T-helper 22 cell (primary cell): ENCODE data around the gene CST3.
"Not testable (repeated sequence)": the region's sequence is repeated elsewhere in the genome, so short reads cannot be mapped to it uniquely, and the experiment has no call there.

Experiments
- DNase-seq: peaks from one replicate; pipeline ENCODE4 v3.0.0-alpha.2; 2020; ENCODE audit warnings: low read depth

Gene CST3

GRCh38 chr20:23627501-23627900 is 10.3 kb downstream of the CST3 start:
- no peak for DNase-seq

DNA sequence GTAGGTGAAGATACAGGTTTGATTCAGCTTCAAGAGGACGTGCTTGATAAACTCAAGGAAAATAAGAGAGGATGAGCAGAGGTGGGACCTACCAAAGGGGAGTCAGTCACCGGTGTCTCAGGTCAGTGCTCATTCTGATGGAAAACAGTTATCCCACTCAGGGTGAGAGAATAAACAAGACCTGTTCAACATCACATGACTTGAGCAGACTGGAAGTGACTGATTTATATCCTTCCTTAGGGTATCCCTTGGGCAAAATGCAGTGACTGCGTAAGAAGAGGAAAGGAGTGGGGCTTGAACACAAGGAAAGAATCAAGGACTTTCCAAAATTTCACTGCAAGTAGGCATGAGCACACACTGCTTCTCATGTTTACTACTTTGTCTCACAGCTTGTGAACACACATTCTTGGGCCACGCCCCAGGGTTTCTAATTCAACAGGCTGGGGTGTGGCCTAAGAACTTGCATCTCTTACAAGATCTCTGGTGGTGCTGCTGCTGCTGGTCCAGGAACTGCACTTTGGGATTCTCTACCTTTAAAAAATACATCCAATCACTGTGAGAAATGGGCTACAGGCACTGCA is 11.6 kb downstream of the CST3 start:
- no peak for DNase-seq

- DNase-seq = no peak
These were observed 12.4 kb downstream of the CST3 start for GRCh38 chr20:23625236-23625964.

GRCh38 chr20:23624324-23624691 is 13.4 kb downstream of the CST3 start:
- no peak for DNase-seq

DNA sequence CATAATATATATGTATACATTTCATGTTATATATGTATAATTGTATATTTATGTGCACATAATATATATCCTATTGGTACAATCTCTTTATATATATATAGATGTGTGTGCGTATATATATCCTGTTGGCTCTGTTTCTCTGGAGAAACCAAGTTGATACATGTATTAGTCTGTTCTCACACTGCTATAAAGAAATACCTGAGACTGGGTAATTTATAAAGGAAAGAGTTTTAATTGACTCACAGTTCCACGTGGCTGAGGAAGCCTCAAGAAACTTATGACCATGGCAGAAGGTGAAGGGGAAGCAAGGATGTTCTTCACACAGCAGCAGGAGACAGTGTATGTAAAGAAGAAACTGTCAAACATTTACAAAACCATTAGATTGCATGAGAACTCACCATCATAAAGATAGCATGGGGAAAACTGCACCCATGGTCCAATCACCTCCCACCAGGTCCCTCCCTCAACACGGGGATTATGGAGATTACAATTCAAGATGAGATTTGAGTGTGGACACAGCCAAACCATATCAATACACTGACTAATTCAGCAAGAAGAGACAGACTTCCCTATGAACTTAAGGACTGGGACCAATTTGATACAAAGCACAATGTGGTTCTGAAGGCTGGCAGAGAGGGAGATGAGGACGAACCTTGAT is 14.0 kb downstream of the CST3 start:
- no peak for DNase-seq

DNA sequence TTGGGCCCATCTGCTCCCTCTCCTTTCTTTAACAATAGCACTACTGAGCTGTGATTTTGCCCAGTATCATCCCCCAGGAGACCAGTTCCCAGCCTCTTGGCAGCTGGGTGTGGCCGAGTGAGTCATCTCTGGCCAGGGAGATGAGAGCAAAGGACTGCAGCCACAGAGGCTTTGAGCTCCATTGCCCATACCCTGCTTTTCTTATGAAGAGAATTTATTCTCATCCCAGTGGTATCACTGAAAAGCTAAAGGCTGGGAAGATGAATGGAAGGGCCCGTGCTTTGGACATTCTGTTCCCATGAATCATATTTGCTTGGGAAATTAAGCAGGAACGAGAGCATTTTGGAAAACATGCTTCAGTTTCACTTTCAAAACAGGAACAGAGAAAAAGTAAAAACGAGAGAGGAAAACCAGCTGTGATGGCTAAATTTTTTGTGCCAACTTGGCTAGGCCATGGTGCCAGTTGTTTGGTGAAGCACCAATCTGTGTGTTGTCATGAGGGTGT is 14.9 kb downstream of the CST3 start:
- DNase-seq = no peak

DNA sequence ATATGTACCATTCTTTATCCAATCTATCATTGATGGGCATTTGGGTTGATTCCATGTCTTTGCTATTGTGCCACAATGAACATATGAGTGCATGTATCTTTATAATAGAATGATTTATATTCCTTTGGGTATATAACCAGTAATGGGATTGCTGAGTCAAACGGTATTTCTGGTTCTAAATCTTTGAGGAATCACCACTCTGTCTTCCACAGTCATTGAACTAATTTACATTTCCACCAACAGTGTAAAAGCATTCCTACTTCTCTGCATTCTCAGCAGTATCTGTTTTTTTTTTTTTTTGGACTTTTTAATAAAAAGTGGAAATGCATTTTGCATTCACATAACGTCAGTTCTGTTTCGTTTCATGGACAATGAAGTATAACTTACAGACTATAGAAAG is 15.4 kb downstream of the CST3 start:
- DNase-seq = not testable (repeated sequence)

GRCh38 chr20:23620670-23621386 is 16.9 kb downstream of the CST3 start:
- DNase-seq = not testable (repeated sequence)

GRCh38 chr20:23614163-23614562 is 23.6 kb downstream of the CST3 start:
- DNase-seq = no peak

DNA sequence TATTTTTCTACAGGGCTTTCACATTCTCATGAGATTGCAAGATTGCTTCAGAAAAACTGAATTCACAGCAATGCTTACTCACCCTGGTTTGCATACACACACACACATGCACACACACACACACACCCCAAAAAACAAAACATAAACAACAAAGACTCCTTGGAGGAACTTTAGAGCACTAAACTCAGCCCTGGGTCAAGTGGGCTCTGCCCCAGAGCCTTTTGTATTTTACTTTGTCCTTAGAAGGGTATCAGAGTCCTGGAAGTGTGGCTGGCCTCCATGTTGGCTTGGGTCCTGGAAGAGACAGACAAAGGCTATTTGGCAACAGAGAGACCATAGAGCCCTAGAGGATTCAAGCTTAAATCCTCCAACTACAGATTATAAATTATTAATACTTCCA is 24.1 kb downstream of the CST3 start:
- no peak for DNase-seq

DNA sequence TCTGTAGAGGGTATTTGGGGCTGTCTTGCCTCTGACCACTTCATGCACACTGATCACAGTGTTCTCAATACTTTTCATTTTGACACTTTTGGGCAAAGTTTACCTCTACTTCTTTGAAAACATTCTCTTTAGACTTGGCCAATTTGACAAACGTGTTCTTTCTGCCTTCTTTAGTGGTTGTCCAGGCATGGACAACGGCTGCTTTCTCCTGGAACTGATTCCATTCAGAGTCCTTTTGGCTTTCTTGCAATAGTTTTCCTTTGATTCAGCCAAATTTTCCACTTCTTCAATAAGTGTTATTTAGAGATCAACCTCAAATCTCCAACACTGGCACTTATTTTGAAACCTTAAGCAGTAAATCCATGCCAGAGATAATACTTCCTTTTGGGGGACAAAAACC is 25.4 kb downstream of the CST3 start:
- no peak for DNase-seq

GRCh38 chr20:23609486-23610109 is 28.2 kb downstream of the CST3 start:
- no peak for DNase-seq

DNA sequence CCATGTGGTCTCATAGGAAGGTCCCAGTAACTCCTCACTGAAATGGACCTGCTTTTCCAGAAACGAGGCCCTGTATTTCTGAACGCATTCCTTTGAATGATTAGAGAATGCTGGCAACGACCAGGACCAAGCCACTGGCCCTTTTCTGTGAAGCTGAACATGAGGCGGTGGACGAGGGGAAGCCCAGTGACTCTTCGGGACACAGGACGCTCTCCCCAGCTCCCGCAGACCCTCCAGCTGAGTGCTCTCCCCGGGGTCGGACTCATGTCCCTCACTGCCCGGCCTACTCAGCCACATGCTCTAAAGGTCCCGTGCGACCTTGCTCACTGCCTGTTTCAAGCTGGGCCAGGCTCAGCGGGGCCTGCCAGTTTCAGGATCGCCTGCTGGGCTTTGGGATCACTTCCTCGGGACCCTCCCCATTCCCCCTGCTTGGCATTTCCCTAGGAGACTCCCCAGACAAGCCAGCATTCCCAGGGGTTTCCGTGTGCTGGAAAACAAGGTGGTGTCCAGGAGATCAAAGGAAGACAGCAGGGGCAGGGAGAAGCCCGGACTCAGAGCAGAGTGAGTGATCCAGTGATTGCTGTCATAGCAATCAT is 29.4 kb downstream of the CST3 start:
- no peak for DNase-seq

DNA sequence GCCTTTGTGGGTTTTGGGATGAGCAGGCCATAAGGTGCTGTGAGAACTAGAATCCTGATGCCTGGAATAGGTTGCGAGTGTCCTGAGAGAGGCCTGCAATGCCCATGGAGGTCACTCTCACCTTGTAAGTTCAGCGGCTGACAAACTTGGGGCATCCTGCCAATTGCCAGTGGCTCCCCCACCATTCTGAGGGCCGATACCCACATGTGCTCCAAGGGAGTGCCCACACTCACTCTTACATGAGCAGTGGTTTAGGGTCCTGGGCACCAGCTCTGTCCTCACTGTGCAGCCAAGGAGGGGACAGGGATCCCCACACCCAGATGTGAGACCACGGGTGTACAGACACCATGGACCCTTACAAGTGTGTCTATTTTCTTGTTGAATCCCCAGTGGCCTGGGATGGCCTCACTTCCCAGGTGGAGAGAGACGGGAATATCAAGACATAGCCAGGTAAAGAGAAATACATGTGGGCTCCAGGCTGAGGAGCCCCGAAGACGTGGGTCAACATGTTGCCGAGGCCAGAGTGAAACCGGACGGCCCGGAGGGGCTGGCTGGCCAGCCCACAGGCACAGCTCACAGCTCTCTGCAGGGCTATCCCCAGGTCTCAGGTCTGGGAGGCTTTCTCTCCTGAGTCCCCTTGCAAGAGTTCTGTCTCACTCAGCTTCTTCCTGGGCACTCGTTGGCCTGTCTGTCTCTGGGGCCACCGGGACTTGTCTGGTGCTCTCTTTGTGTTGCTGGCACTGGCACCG is 30.1 kb downstream of the CST3 start:
- no peak for DNase-seq

DNA sequence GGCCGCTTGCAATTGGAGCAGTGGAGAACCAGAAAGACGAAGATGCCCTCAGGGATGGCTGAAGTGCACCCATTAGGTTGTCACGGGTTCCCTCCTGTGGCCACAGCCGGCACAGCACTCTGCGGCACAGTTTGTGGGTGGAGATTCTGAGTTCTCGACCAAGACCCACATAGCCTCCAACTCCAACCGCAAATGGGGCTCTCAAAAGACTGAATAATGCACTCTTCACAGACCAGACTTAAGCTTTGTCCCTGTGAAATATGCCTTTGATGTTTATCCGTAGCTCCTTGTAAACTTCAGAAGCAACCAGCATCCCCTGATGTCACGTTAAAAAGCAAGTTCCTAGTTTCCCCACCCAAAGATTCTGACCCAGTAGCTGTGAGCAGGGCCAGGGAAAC is 31.1 kb downstream of the CST3 start:
- no peak for DNase-seq

- DNase-seq = no peak
These were observed 31.7 kb downstream of the CST3 start, which contains the start of gene CST9 for GRCh38 chr20:23605867-23606651. TSS of gene CST9 (minus strand) at chr20:23605917. CDS start at chr20:23605864, 53 bp downstream.

DNA sequence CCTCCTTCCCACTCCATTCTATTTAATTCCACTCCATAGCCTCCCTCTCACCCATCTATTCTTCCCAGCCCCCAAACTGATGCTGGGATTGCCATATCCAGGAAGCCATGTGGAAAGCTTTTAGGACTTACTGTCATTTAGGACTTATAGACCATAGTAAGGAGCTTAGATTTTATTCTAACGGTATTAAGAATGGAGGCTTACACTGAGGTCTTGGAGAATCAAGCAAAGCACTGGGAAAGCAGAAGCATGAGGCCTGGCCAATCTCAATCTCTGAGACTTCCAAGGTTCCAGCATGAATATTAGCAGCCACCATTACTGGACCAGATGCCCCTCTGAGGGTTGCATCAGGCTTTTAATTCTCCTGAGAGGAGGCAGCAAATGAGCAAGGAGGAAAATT is 33.4 kb downstream of the CST3 start:
- DNase-seq = no peak

GRCh38 chr20:23603321-23603720 is 34.4 kb downstream of the CST3 start:
- DNase-seq = no peak

GRCh38 chr20:23602699-23603098 is 35.1 kb downstream of the CST3 start:
- DNase-seq = no peak

DNA sequence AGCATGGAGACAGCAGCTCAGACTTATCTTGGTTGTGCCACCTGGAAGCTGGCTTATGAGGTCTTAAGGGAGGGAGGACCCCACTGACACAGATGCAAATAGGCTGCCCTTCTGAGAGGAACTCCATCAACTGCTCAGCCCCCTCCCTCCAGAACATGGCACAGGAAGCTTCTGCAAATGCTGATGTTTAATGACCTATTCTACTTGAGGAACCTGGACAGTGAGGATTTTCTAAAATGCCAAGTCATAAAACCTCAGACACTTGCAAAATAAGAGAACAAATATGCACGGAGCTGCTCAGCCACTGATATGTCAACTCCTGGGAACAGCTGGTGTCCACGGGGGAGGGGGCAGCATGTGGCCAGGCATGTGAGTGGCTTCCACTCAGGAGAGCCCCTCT is 35.5 kb downstream of the CST3 start:
- DNase-seq = no peak
